GM19452 (cell line): ENCODE data around the gene POLR2M.

Source experiments
- ATAC-seq: cut with Tn5 transposase; IDR thresholded peaks from one replicate; pipeline ENCODE4 v1.9.1; 2021; ENCODE audit not compliant: unreplicated experiment

Gene POLR2M

DNA sequence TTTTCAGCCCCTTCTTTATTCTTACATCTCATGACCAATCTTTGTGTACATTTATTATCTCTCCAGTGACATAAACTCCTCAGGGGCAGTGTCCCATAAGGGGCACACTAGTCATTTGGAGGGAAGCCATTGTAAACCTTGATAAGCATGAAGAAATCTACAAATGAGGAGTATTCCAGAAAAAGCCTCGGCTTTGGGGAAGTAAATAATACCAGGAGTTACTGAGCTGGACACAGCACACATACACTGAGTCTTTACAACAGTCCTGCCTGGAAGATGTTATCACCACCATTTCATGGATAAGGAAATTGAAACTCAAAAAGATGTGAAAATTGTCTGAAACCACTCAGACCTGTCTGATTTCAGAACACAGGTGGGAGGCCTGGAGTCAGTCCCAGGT, 15.4 kb upstream of the POLR2M start:
- ATAC-seq = no peak

DNA sequence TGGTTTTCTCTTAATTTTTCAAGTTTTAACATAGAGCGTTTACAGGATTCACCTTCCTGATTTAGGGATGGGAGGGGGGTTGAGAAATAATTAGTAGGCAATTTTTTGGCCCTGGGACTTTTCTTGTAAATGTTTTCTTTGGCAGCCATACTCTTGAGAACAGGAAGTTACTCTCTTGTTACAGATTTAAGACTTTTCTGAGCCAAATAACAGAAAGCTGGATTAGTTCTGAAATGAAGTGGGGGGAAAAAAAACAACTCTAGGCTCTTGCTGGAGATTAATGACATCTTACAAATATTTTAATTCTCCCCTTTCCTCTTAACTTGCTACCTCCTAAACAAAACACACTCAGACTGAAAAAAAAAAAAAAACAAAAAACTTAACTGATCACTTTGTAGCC, 13.8 kb upstream of the POLR2M start:
- no peak for ATAC-seq

DNA sequence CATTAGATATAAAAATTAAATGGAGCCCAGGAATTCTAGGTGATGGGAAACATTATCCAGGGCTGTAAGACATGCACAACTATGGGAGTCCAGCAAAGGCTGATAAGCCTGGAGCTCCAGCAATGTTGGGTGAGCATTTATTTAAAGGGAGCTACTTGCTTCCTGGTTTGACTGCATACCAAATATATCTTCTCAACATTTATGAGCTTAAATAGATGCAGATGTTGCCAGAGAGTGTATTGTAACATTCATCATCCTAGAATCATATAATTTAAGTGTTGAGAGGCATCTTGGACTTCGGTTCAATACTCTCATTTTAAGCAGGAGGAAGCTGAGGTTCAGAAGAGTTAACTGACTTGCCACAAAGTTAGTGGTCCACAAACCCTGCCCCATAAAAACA, 12.2 kb upstream of the POLR2M start:
- ATAC-seq = no peak

DNA sequence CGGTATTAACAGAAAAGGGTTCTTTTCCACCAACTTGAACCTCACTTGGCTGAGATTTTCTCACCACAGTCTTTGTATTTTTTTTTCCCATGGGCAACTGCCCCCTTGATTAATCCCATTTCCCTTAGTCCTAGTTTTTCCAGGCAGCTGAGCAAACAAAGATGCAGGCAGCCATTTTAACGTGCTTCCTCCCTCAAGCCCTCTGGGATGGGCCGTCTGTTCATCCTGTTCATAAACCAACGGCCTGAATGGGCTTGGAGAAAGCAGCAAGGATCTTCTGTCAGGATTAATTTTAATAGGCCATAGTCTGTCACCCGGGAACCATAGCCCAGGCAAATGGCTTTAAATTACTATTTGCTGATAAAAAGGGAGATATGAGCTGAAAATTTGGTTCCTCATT, 10.4 kb upstream of the POLR2M start:
- no peak for ATAC-seq

DNA sequence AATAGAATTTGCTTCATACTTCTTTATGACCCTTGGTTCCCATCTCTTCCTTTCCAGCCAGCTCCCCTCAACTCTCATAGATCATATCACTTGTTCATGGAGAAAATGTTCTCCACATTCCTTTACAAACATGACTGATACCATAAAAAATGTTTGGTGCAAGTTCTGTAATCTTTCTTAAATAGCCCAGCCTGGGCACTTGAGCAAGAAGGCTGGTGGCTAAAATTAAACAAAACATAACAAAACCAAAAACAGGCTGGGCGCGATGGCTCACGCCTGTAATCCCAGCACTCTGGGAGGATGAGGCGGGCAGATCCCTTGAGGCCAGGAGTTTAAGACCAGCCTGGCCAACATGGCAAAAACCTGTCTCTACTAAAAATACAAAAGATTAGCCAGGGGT, 8.9 kb upstream of the POLR2M start:
- no peak for ATAC-seq

DNA sequence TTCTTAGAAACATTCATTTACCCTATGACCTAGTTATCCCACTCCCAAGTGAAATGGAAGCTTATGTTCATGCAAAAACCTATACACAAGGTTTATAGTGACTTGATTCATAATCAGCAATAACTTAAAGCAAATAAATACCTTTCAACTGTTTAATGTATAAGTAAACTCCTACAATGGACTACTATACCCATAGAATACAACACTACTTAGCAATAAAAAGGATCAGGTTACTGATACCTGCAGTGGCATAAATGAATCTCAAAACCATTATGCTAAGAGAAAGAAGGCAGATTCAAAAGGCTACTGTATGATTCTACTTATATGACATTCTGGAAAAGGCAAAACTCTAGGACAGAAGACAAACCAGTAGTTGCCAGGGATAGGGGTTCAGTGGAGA, 8.3 kb upstream of the POLR2M start:
- no peak for ATAC-seq

DNA sequence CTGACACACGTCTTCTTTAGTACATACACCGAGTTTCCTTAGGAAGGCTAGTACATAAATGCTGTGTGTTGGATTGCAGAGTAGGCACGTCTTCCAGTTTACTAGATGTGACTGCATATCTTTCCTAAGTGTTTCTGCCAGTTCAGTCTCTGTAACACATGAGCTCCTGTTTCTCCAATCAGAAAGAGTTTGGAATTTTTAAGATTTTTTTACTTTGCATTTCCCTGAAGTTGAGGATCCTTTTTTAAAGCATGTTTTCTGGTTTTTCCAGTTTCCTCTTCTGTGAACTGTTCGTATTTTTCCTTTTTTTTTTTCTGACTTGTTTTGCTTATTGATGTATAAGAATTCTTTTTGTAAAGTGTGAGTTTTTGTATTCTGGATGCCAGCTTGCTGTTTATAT, 7.5 kb upstream of the POLR2M start:
- no peak for ATAC-seq

DNA sequence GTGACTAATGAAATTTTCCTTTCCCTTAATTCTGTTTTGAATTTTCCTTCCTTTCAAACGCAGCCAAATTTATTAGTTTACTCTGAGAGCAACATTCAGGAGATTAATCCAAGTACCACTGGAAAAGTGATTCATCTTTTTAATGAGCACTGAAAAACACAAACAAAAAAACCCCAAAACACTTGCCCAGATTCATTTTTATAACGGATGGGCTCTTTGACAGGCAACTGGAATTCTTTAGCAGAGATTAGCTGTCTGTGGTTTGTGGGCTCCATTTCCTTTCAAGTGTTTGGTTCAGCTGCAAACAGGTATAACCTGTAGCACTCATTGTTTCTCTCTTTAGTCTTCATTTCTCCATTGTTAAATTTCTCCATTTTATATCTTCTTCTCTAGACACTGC, 3.1 kb upstream of the POLR2M start:
- ATAC-seq = no peak

DNA sequence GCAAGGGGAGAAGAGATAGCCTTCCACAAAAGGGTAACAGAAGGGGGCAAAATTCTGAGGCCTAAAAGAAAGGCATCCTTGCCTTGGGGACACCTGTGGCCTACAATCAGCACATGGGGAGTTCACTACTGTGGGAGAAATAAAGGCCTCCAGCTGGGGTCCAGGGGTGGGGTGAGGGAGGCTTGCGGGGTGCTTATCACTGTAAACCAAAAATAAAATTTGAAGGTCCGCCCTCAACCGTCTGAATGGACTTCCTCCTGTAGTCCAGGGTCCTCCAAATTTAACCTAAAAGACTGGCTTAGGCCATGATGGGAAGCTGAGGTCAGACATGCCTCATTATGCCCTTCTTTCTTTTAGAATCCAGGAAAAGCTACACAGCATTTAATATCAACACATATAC, 2.1 kb upstream of the POLR2M start:
- ATAC-seq = no peak

DNA sequence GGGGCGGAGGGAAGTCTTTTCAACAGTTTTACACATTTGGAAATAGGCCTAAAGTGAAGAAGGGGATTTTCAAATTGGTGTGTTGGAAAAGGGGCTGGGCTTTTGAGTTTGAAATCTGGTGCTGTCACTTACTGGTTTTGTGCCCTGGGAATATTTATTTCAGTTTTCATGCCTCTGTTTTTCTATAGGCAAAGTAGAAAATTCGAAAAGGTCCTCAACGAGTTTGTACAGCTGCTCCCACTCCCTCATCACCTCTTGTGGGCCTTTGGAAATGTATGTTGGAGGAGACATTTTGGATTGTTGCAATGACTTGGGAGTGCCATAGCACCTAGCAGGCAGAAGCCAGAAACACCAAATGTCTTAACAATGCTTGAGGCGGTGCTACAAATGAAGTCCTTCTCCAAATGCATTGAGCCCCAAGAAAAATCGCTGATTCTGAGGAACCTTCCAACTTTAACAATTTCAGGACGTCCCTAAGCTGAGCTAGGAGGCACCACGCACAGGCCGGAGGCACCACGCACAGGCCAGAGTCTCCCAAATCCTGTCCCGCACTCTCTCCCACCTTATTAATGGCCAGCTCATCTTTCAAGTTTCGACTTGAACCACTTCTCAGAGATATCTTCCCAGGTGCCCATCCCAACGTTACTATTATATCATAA, 639 bp upstream of the POLR2M start:
- ATAC-seq = no peak

DNA sequence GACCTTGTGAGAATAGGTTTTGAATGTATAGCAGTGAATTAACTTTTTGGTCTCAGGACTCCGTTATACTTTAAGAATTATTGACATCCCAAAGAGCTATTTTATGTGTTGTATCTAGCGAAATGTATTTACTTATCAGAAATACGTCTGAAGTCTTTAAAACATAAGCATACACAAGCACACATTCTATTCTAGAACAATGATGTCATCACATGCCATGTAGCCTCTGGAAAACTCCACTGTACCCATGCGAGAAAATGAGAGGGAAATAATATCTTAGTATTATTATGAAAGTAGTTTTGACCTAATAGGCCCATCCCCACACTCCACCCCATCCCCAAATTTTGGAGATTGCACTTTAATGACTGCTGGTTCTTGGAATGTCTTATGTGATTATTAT, 1.5 kb downstream of the POLR2M start:
- no peak for ATAC-seq

DNA sequence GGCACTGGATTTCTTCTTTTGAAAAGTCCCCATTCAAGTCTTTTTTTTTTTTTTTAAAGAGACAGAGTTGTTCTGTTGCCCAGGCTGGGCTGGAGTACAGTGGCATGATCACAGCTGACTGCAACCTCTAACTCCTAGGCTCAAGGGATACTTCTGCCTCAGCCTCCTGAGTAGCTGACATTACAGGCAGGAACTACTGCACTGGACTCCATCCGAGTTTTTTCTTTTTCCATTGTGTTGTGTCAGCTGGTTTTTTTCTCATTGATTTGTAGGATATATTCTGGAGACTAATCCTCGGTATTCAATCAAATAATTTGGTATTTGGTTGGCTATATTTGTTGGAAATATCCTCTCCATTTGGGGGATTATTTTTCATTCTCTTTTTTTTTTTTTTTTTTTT, 11.8 kb downstream of the POLR2M start:
- ATAC-seq = no peak

DNA sequence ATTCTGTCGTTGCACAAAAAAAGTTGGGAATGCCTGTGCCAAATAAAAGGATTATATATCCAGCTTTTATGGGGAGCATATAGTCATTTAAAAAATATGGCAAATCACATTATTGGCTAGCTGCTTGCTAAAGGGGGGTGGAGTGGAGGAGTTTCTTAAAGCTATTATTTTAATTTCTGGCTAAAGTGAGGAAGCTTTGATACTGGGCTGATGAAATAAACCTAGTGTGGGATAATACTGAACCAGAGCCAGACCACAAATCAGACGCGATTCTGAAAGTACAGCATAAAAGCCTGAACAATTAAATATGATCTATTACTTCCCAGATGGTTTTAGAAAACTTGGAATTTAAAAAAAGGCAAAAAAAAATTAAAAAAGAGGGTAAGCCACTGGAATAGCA, 14.4 kb downstream of the POLR2M start:
- no peak for ATAC-seq

DNA sequence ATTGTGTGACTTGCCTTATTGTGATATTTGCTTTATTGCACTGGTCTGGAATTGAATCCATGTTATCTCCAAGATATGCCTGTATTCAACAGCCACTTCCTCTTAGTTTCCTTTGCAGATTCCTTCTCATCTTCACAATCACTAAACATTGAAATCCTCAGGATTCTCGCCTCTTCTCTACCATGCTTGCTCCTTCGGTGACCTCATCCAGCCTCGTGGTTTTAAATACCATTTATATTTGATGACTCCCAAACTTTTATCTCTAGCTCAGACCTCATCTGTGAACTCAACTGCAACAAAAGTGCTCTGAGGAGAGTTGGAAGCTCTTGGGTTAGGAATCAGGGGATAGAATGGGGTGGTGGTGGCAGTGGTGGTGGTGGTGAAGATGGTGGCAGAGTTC, 19.9 kb downstream of the POLR2M start:
- no peak for ATAC-seq

DNA sequence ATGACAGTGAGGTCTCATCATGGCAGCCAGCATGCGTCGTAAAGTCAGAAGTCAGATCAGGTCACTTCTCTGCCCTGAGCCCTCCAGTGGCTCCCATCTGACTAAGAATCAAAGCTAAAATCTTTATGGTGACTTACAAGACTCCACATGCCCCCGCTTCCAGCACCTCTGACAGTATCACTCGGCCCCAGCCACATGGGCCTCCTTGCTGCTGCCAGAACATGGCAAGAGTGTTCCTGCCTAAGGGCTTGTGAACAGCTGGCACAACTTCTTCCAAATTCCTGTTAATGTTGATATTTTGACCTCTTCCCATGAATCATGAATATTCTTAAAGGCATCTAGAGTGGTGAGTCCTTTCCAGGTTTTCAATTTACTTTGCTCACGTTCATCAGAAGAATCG, 20.5 kb downstream of the POLR2M start:
- ATAC-seq = no peak

DNA sequence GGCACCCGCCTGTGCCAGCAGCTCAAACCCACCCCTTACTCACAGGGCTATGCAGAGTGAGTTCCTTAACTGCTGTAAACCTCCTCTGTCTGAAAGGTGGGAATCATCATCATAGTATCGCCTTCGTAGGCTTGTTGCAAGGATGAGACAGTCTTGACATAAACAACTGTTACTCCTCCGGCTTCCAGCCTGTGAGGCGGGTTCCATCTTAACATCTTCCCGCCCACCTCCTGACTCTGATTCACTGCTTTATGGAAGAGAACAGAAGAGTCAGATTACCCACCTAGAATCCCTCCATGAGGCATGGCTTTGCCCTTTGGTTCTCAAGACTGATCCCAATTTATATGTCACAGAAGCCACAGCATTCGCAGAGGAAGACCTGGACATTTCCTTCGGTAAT, 21.9 kb downstream of the POLR2M start:
- no peak for ATAC-seq

DNA sequence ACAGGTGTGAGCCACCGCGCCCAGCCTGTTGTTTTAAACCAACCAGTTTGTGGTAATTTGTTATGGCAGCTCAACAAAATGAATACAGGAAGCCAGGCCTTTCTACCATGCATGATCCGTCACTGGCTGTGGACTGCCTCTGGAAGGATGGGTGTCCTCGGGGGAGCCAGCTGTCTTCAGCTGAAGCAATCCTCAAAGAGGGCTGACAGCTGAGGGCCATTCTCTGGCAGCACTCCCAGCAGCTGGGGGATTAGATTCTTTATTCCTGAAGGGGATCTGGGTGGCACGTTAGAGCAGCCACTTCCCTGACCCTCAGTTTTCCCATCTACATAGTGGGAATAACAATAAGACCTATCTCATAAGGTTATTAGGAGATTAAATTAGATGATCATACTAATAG, 24.4 kb downstream of the POLR2M start:
- no peak for ATAC-seq

DNA sequence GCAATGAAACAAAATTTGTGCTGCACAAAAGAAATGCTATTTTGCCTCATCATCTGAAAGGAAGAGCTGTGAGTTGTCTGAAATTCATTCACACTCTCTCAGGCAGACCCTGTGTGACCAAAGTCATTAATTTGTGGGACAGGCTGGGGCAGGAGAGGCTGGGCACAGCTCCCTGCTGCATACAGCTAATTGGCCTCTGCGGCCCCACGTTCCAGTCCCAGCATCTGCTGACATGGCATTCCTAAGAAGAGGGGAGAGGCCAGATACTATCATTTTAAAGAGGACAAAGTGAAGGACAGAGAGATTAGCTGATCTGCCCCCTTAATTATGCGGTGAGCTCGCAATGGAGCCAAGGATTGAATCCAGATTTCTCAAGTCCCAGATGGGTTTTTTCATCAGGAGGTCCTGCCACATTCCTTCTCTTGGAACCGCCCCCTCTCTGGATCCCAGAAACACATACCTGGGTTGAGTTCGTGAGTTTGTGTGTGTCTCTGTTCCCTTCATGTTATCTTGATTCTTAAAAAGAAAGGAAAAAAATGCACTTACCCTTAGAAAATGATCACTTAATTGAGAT, 25.1 kb downstream of the POLR2M start:
- no peak for ATAC-seq

DNA sequence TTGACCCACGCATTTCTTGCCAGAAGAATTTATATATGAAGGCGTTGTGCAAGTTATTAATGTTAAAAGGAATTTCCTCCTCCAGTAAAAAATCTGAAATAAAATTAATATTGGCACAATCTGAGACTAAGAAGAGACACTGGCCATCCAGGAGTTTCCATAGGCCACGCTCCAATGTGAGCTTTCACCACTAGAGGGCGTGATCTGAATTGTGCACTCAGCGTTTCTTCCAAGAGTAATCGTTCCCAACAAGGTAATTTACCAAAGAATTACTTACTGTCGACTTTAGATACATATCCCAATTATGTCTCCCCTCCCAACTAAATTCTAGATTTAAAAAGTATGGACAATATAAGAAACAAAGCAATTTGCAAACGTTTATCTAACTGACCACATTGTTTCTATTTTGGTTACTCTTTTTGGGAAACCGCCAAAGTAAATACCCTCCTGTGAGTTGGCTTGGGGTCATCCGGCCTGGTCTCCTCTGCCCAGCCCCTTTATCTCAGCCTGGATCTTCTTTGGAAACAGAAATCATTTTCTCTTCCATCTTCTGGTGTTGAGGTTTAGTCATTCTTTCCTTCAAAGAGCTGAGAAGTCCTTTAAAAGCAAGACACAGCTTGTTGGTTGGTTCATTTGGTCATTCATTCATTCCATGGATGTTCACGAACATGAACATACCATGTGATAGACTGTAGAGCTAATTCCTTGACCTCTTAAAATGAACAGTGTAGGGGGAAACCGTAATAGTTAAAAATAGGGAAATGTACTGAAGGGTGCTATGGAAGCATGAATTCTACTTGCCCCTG, 26.2 kb downstream of the POLR2M start:
- no peak for ATAC-seq

DNA sequence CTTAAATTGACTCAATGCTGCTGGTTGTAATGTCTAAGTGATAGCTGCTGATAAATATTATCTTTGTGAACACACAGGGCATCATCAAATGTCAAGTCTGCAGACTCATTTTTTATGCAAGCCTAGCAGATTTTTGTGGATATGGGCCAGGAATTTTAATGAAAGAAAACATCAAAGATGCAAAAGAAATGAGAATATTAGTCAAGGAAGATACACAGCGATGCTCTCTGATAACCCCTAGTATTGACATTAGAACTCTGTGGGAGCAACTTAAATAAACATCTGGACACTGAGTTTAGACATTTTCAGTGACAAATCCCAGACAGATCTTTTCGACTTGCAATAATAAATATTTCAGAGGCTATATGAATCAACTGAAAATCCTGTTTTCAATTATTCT, 28.3 kb downstream of the POLR2M start:
- ATAC-seq = no peak

DNA sequence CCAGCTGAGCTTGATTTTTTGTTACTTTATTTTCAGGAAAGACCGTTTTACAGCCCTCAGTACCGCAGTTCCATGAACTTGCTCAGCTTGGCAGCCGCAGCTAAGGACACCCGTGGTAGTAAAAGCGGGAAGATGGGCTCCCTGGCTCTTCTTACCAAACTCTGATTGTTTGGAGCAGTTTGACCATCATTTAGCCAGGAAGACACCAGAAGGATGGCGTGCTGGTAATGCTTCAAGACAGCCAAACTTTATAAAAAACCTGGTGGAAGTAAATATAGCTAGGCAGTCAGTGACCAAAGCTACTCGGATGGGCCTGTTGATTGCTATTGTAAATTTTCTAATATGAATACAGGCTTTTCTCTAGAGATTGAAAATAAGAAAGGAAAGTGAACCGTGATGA, 28.9 kb downstream of the POLR2M start:
- no peak for ATAC-seq

DNA sequence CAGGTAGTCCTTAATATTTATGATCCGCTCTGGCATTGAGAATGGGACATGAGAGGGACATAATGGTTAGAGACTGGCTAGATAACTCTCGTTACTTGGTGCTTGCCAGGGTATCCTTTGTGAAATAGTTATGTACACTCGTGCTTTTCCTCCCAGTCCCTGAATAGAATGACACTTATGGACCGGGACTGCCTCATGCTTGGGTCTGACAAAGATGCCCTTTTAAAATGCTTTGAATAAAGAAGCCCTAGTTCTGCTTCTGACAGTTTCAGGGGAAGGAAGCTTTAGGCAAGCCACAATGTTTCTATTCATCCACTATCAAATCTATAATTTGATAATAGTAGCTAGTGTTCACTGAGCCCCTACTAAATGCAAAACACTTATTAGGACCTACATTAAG, 29.4 kb downstream of the POLR2M start:
- ATAC-seq = no peak

DNA sequence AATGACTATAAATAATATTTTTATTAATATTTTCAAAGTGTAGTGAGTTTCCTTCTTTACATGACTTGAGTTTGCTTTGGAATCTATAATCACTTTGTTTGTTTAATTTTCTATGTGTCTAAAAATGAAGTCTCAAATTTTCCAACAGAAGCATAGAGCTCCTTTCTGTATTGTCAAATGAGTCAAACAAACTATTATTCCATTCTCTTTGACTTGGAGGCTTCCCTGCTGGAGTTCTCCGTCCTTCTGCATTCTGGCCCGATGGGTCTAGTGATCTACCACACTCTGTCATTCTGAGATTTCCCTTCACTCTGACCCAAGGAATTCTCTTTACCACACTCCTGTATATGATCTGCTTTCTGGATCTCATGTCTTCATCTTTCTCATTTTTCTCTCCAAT, 30.1 kb downstream of the POLR2M start:
- ATAC-seq = no peak
